Renal cortex interstitium (tissue), 11 donors: ENCODE measurements around the gene MAN1A1. TPM values are rescaled to one million over a fixed set of nuclear protein-coding genes. Genes with fewer than 3 reads are reported as not detected.
"Not testable (repeated sequence)": the region's sequence is repeated elsewhere in the genome, so short reads cannot be mapped to it uniquely, and the experiment has no call there.

ENCODE experiments used
- DNase-seq, 11 donors: peaks; one replicate each; pipeline ENCODE4 v3.0.0-alpha.2; 2013; ENCODE audit warnings: low read depth in 9 of 11, low spot score in 4 of 11; ENCODE audit errors: extremely low read depth in 1 of 11
- polyA plus RNA-seq, 3 donors: library from polyadenylated mRNA; unstranded; fragments of 120-200 nt; gene quantifications; one replicate each; pipeline ENCODE4 v1.2.1, GENCODE V29; 2013; ENCODE audit not compliant: insufficient read length in 3 of 3

MAN1A1 gene
- polyA plus RNA-seq, 3 donors = 78.0 to 94.4 (median 93.6) TPM

DNA sequence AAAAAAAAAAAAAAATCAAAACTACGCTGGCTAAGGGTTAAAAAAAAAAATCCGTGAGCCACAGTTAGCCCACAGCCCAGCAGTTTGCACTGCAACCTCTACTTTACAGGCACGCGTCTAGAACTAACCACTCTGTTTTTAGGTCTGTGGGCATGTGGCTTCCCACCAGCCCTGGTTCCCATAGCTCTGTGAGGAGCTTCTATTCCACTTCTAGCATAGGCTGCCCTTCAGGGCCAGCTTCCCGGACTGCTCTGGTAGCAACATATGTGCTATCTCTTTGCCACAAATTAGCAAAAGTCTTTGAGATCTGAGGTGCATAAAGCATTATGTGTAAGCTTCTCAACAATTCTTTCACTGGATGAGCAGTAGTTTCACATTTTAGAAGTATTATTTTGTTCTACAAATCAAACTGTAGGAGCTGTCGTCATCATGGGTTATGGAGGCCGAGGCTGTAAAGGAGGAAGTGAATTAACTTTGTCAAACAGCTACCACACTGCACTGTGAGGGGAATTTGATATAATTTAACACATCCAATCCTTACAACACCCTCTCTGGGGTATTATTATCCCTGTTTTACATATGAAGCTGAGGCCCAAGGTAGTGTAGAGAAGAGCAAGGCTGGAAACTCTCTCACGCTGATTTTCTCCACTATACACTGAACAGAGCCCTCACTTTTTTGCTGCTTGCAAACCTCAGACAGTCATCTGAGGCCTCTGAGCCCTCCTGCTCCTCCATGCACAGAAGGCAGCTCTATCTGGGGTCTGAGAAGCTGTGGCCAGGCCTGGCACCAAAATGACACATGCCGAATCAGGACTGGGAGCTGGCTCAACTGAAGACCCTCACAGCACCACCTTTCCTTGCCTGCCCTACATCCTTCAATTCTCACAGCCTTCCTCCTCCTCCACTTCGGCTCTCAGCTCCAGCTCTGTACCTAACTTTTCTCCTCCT is 35.4 kb downstream of the MAN1A1 start:
- DNase-seq = no peak

GRCh38 chr6:119312875-119313338 is 36.7 kb downstream of the MAN1A1 start:
- DNase-seq = no peak

DNA sequence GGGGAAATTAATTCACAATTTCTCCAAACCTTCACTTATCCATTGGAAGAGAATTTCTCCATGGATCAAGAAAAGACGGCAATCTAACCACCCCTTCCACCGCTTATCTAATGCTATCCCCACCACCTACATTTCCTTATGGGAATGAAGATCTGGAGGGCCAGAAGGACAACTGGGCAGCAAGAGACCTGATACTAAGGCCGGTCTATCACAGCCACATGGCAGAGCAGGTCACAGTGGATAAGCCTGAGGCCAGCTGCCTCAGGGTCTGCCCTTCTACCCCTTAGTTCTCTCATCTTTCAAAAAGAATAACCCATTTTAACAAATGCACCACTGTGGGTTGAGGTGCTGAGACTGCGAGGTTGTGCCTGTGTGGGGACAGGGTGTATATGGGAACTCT is 37.1 kb downstream of the MAN1A1 start:
- DNase-seq = no peak

GRCh38 chr6:119311514-119312142 is 37.9 kb downstream of the MAN1A1 start:
- DNase-seq = no peak

DNA sequence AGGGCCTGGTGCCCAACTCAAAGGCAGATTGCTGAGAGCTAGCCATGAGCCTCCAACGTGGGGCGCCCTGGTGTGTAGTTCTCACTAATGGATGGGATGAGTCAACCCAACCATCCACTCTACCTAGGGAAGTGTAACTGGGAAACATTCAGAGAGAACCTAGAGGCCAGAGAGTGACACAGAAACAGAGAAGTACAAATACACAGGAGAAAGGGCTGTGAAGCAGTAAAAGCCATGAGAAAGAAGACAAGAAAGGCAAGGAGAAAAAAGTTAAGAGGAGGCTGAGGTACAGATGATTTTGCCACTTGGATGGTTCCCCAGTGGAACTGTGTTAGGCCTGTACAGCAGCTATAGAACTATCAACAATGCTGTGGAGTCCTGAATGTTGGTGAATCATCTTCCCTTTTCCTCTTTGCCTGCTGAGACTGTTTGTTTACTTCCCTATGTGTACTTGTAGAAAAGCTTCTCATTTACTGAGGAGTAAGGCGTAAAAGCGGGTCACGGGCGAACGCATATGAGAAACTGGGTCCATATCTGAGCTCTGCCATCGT is 39.0 kb downstream of the MAN1A1 start:
- DNase-seq = no peak

DNA sequence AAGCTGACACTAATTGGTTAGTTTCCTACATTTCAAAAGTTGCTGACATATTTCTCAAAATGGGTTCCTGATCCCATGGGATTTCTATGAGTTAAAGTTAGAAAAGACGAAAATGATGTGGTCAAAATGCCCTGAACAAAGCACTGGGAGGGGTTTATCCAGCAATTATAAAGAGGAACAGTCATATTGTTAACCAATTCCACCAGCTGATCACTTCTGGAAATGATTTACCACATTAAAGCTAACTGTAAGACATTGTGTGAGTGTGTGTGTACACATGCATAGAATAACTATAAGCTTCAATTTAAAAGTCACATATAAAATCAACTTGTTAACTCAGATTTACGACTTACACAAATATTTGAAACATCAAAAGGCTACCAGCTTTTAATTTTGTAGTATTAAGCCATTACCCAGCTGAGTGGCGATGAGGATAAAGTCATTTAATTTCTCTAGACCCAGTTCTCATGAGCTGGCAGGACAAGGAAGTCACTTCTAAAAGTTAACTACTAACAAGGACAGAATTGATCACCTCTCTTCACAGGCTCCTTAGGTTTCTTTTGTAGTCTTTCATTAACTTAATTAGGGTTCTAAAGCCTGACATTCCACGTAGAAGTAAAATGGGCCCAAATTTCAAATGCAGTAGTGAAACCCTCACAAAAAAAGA is 40.4 kb downstream of the MAN1A1 start:
- peak in 1 of 11 donors; percentile 39 for DNase-seq

- no peak for DNase-seq
Observed at GRCh38 chr6:119308048-119308570, 41.5 kb downstream of the MAN1A1 start.

DNA sequence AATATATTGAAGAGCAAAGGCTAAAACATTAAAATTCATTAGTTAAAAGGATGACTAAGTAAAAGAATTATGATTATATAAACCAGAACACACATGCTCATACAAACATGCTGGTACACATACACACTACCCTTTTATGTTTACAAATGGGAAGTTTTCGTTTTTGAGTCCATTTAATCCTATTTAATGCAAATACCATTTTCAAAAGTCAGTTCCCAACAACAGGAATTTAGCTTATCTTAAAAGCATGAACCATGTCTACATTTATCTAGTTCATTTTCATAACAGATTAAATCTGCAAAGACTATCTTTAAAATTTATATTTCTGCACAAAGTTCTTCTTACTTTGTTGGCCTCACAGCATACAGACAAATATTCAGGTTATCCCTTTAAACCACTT is 42.5 kb downstream of the MAN1A1 start:
- no peak for DNase-seq

DNA sequence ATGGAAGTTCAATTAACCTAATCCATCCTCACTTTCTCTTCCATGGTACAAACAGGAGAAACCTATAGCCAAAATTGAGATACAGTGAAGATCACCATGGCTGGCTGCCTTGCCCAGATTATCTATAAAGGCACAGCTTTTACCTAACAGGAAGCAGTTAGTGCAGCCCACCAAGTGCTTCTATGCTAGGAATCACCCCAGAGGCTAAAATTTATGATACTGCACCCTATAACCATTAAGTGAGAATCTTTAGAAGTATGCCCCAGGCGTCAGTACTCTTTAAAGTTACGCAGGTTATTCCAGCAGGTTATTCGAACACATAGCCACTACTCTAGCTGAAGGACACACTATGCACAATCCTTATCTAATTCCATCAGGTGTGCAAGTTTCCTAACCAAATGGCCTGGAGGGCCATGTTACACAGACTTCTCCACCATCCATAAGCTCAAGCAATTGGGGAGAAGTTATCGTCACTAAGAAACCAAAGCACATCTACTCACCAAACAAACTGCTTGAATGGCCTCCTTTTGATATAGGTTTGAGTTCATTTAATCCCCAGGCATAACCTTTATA is 43.1 kb downstream of the MAN1A1 start:
- no peak for DNase-seq

- DNase-seq = no peak
Observed at GRCh38 chr6:119303164-119303887, 46.2 kb downstream of the MAN1A1 start.

DNA sequence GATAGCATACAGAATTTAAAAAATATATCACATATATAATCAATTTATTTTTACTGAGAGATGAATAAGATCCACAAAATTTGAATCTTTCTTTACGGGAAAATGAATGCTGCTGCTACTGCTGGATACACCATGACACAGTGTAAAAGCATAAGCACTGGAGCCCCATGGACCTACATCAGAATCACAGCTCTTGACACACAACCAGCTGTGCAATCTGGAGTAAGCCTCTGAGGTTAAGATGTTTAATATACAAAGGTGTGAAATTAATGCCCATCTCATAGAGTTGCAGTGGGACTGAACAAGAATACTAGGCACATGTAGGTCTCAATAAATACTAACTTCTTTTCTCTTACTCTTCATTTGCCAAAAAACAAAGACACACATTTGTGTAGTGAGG is 48.1 kb downstream of the MAN1A1 start:
- no peak for DNase-seq

DNA sequence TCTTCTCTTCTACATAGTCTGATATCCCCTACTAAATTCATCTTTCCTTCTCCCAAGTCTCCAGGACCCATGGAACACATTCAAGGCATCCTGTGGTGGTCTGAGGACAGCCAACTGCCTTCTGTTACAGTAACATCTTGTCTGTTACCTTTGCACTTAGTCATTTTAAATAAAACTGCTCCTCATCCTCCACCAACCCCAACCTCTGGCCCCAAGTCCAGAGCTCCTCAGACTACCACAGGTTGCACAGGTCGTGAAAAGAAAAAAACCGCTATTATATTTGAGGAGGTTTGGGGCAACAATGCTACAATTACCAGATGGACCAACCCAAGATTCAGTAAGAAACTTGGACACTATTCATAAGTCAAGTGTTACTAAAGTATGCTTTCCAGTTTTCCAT is 49.9 kb downstream of the MAN1A1 start:
- no peak for DNase-seq

GRCh38 chr6:119297049-119297448 is 52.5 kb downstream of the MAN1A1 start:
- no peak for DNase-seq

DNA sequence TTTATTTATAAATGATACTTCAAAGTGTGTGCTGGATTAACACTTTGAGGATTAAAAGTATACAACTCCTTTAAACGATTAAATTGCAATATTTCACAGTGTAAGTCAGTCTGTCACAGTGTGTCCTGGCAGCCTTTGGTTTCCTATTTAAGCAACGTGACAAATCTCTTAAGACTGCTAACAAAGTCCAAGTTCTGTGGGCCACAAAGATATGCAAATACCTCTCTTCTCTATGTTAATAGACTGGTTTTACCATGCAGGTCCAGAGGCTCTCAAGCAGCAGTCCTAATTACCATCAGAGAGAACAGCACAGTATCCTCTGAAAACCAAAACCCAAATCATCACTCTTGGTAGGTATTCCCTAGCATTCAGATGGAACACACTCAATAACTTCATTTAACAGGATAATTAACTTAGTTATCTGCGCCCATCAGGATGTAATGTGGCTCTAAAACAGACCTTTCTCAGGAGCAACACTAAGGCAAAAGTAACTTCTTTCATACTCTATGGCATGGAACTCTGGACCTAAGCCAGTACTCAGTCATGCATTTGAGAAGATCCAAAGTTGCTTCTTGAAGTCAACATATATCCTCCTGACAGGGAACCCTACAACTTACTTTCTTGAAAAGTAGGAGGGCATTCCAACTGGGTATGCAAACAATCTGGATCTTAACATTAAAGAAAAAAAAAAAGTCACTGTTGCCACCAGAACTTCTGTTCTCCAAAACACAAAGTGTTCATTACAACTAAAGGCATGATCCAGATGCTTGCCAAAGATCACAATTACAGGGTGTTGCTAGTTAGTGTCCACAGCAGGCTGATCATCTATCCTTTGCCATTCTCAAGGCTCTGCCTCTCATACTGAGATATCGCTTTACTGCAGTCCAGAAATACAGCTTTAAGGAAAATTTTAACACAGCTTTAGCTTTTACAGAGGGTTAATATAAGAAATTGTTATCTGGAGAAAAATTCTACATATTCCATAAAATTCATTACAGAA is 53.2 kb downstream of the MAN1A1 start:
- no peak for DNase-seq

DNA sequence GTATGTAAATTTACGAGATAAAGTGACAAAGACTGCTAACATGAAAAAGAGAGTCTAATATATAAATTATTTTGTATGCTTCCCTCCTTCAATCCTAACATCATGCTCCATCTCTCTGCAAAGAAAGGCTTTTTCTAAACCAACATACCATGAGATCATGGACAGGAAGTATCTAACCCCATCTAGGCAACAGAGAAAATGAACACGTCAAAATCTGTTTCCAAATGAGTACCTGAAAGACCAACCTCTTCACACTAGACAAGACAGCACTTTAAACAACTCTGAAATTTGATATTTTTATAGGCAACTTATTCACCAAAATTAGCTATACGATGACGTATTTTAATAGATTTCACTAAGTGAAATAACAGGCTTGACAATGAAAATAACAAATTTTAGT is 54.6 kb downstream of the MAN1A1 start:
- DNase-seq = no peak

- not testable (repeated sequence) for DNase-seq
Observed at GRCh38 chr6:119291060-119291459, 58.5 kb downstream of the MAN1A1 start.

DNA sequence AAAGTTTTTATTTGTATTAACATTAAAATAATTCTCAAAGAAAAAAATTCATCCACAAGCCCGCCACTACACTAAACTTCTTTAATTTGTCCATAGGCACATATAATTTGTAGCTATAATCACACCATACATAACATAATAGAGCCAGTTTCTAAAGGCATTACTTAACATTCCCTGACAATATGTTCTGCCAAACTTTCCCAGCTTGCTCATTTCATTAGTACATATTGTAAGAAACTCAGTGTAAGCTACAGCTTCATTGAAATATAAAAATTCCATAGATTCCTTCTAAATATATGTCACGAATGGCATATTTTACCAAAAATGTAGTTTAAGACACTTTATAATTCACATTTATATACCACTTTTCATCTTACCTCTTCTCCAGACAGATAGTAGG is 59.3 kb downstream of the MAN1A1 start:
- DNase-seq = no peak
